NCI-H345 treated with DMSO at 0.1 percent for 48 hours (cell line): ENCODE data around the gene SPRTN.
A peak's percentile ranks its signal among the peaks of the same experiment; 100 is the strongest.
"Not testable (repeated sequence)": the region's sequence is repeated elsewhere in the genome, so short reads cannot be mapped to it uniquely, and the experiment has no call there.

ENCODE experiments used
- DNase-seq: peaks from one replicate; lab custom pipeline; 2025; ENCODE audit not compliant: unreplicated experiment; lab: John Stamatoyannopoulos, UW

SPRTN gene

GRCh38 chr1:231335663-231336602 lies 2.2 kb upstream of the SPRTN start:
- no peak for DNase-seq

- no peak for DNase-seq
These were observed 1.0 kb upstream of the SPRTN start for GRCh38 chr1:231337043-231337471.

GRCh38 chr1:231337472-231338269 lies 422 bp upstream of the SPRTN start, which contains the start of gene EXOC8:
EXOC8 (minus strand) TSS chr1:231337852; CDS start chr1:231337745, 107 bp downstream.
- DNase-seq, result peak; percentile 97

GRCh38 chr1:231340328-231341013 lies 2.4 kb downstream of the SPRTN start:
- DNase-seq, result no peak

- no peak for DNase-seq
These were observed 9.9 kb downstream of the SPRTN start for GRCh38 chr1:231347961-231348360.

- DNase-seq, result no peak
These were observed 10.3 kb downstream of the SPRTN start for GRCh38 chr1:231348442-231348841.

GRCh38 chr1:231348856-231349255 lies 10.8 kb downstream of the SPRTN start:
- DNase-seq, result not testable (repeated sequence)

- no peak for DNase-seq
These were observed 13.7 kb downstream of the SPRTN start for GRCh38 chr1:231351816-231352215.

GRCh38 chr1:231353086-231353485 lies 15.0 kb downstream of the SPRTN start:
- DNase-seq, result no peak

- no peak for DNase-seq
These were observed 16.4 kb downstream of the SPRTN start for GRCh38 chr1:231354330-231355020.

- no peak for DNase-seq
These were observed 17.1 kb downstream of the SPRTN start for GRCh38 chr1:231355171-231355570.

GRCh38 chr1:231357187-231357772 lies 19.2 kb downstream of the SPRTN start:
- no peak for DNase-seq

- DNase-seq, result peak; percentile 78
These were observed 19.8 kb downstream of the SPRTN start for GRCh38 chr1:231357831-231358354.

GRCh38 chr1:231359113-231359512 lies 21.0 kb downstream of the SPRTN start:
- DNase-seq, result no peak

- no peak for DNase-seq
These were observed 24.2 kb downstream of the SPRTN start for GRCh38 chr1:231362325-231362724.

- no peak for DNase-seq
These were observed 25.5 kb downstream of the SPRTN start for GRCh38 chr1:231363624-231364023.

- DNase-seq, result no peak
These were observed 26.1 kb downstream of the SPRTN start for GRCh38 chr1:231364192-231364591.

GRCh38 chr1:231369282-231369681 lies 31.2 kb downstream of the SPRTN start:
- DNase-seq, result no peak

GRCh38 chr1:231372501-231372900 lies 34.4 kb downstream of the SPRTN start:
- DNase-seq, result no peak

- no peak for DNase-seq
These were observed 36.3 kb downstream of the SPRTN start for GRCh38 chr1:231374394-231374793.
